ENCODE measurements around the gene LNPEP. TPM values are rescaled to one million over a fixed set of nuclear protein-coding genes. Genes with fewer than 3 reads are reported as not detected.

Gene LNPEP
- total RNA-seq, 1 donor from 2014 or later: 38.1 TPM

GRCh38 chr5:97010606-97011005, 74.7 kb downstream of the LNPEP start:
- Mint-ChIP-seq H3K27ac (no peak overlapping the region), H3K36me3 (peaks cover 24% of the 10 kb centered on the region), H3K4me1 (ENCODE audit: unreplicated experiment) (peaks cover 24% of the 10 kb centered on the region), H3K4me3 (no peak overlapping the region), H3K9me3 (no peaks in the 10 kb centered on the region), H3K27me3 (no peaks in the 10 kb centered on the region)
- DNase-seq (ENCODE audit: extremely low spot score, unreplicated experiment): no peak
- TF ChIP-seq CTCF (conservative IDR thresholded peaks at IDR 0.05): no peak

- TF ChIP-seq CTCF (conservative IDR thresholded peaks at IDR 0.05): no peak
- Mint-ChIP-seq H3K4me1 (ENCODE audit: unreplicated experiment) (peaks cover 28% of the 10 kb centered on the region), H3K36me3 (peaks cover 27% of the 10 kb centered on the region), H3K9me3 (no peaks in the 10 kb centered on the region), H3K27ac (no peak overlapping the region), H3K4me3 (no peak overlapping the region), H3K27me3 (no peaks in the 10 kb centered on the region)
- no peak for DNase-seq (ENCODE audit: extremely low spot score, unreplicated experiment)
Measured at GRCh38 chr5:97011567-97011966, 75.7 kb downstream of the LNPEP start.

GRCh38 chr5:97019435-97020117, 83.7 kb downstream of the LNPEP start:
- DNase-seq (ENCODE audit: extremely low spot score, unreplicated experiment): no peak
- TF ChIP-seq CTCF (conservative IDR thresholded peaks at IDR 0.05): no peak
- no peak overlapping the region for H3K27ac Mint-ChIP-seq
- H3K27me3 Mint-ChIP-seq: no peaks in the 10 kb centered on the region
- H3K9me3 Mint-ChIP-seq: no peaks in the 10 kb centered on the region
- H3K4me1 Mint-ChIP-seq (ENCODE audit: unreplicated experiment): peaks cover 25% of the 10 kb centered on the region
- H3K36me3 Mint-ChIP-seq: peaks cover 48% of the 10 kb centered on the region
- no peak overlapping the region for H3K4me3 Mint-ChIP-seq

GRCh38 chr5:97021416-97021815, 85.5 kb downstream of the LNPEP start:
- Mint-ChIP-seq H3K36me3 (peaks cover 42% of the 10 kb centered on the region), H3K4me3 (no peak overlapping the region), H3K4me1 (ENCODE audit: unreplicated experiment) (peaks cover 11% of the 10 kb centered on the region), H3K27me3 (no peaks in the 10 kb centered on the region), H3K9me3 (no peaks in the 10 kb centered on the region), H3K27ac (no peak overlapping the region)
- DNase-seq (ENCODE audit: extremely low spot score, unreplicated experiment): no peak
- no peak for TF ChIP-seq CTCF (conservative IDR thresholded peaks at IDR 0.05)

- no peaks in the 10 kb centered on the region for H3K9me3 Mint-ChIP-seq
- no peak for TF ChIP-seq CTCF (conservative IDR thresholded peaks at IDR 0.05)
- no peak for DNase-seq (ENCODE audit: extremely low spot score, unreplicated experiment)
- H3K27me3 Mint-ChIP-seq: no peaks in the 10 kb centered on the region
- H3K36me3 Mint-ChIP-seq: peaks cover 48% of the 10 kb centered on the region
- H3K4me3 Mint-ChIP-seq: no peak overlapping the region
- no peak overlapping the region for H3K27ac Mint-ChIP-seq
- H3K4me1 Mint-ChIP-seq (ENCODE audit: unreplicated experiment): peaks cover 11% of the 10 kb centered on the region
Measured at GRCh38 chr5:97022898-97023297, 87.0 kb downstream of the LNPEP start.
